D721Med (cell line): ENCODE results near the gene FBLN2.

Experiments used
- DNase-seq: peaks from one replicate; pipeline ENCODE4 v3.0.0; 2011; ENCODE audit warnings: low spot score; ENCODE audit not compliant: insufficient read length
- FAIRE-seq: peaks from 2 replicates; lab custom pipeline; 2011; peaks lifted over from hg19 to GRCh38; lab: Jason Lieb, UNC
- TF ChIP-seq, protein P1 (sequence below): IDR thresholded peaks from 2 replicates; pipeline ENCODE4 v1.5.1; 2012; ENCODE audit warnings: mild to moderate bottlenecking, control low read depth; ENCODE audit not compliant: insufficient read depth; ENCODE audit errors: missing control alignments

FBLN2 gene

GRCh38 chr3:13617097-13617738, 68.3 kb downstream of the FBLN2 start:
- no peak for FAIRE-seq
- TF ChIP-seq, protein P1, sequence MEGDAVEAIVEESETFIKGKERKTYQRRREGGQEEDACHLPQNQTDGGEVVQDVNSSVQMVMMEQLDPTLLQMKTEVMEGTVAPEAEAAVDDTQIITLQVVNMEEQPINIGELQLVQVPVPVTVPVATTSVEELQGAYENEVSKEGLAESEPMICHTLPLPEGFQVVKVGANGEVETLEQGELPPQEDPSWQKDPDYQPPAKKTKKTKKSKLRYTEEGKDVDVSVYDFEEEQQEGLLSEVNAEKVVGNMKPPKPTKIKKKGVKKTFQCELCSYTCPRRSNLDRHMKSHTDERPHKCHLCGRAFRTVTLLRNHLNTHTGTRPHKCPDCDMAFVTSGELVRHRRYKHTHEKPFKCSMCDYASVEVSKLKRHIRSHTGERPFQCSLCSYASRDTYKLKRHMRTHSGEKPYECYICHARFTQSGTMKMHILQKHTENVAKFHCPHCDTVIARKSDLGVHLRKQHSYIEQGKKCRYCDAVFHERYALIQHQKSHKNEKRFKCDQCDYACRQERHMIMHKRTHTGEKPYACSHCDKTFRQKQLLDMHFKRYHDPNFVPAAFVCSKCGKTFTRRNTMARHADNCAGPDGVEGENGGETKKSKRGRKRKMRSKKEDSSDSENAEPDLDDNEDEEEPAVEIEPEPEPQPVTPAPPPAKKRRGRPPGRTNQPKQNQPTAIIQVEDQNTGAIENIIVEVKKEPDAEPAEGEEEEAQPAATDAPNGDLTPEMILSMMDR, result no peak
- no peak for DNase-seq

GRCh38 chr3:13617981-13618380, 69.1 kb downstream of the FBLN2 start:
- DNase-seq, result no peak
- TF ChIP-seq, protein P1, result no peak
- no peak for FAIRE-seq

DNA sequence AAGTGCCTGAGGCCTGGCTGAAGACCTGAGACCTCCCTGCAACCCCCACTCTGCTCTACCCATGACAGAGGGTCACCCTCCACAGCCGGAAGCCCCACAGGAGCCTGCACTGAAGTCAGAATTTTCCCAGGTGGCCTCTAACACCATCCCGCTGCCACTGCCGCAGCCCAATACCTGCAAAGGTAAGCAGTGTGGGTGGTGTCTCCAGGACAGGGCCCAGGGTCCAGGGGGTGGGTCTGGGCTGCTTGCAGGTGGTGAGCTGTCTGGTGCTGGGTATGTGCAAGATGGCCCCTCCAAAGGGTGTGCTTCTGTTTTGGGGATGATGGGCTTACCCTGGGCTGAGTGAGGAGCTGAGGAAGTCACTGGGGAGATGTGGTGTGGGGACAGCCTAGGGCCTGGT, 69.9 kb downstream of the FBLN2 start:
- TF ChIP-seq, protein P1, result no peak
- FAIRE-seq, result no peak
- no peak for DNase-seq

- TF ChIP-seq, protein P1, result no peak
- DNase-seq (no peak), FAIRE-seq (no peak)
Observed at GRCh38 chr3:13619661-13620230, 70.8 kb downstream of the FBLN2 start.

DNA sequence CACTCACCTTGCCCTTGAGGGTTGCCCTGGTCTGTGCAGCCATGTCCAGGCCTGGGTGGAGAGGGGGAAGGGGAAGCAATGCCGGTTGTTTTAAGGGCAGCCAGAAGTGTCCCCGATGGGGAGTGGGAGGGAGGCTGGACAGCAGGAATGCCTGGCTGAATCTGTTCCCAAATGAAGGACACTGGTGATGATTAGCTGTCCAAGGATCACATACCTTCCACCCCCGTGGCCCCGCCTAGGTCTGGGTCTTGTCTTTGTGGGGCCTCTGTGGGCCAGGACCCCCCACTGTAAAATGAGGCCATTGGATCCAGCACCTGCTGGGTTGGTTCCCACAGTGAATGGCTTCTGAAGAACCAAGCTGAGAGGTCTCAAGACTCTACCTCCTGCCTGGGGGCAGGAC, 71.4 kb downstream of the FBLN2 start:
- FAIRE-seq (no peak), DNase-seq (no peak)
- TF ChIP-seq, protein P1, result no peak

DNA sequence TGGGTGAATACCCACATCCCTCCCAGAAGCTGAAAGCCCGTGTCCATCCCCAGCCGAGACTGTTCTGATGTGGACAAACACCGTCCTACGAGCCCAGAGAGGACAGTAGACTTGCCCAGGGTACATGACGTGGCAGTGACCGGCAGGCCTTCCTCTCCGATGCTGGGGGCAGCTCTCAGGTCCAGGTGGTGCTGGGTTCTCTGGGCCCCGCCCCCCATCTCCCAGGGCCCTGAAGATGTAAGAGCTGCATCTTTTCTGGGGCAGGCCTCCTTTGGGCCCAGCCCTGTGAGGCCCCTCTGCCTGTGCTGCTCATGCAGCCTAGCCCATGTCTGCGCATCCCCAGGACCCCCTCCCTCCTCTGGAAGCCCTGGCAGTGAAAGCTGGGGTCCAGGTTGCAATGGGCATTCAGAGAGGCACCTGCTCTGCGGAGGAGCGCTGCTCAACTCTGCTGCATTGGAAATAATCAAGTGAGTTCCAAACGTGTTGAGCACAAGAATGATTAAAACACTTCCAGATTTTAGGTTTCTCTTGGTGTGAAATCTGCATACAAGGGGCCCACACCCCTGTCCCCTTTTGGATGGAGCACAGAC, 71.9 kb downstream of the FBLN2 start:
- TF ChIP-seq, protein P1, result no peak
- DNase-seq (no peak), FAIRE-seq (no peak)
